ENCODE data around the gene PISD.
"Not testable (repeated sequence)": the region's sequence is repeated elsewhere in the genome, so short reads cannot be mapped to it uniquely, and the experiment has no call there.

The PISD gene

DNA sequence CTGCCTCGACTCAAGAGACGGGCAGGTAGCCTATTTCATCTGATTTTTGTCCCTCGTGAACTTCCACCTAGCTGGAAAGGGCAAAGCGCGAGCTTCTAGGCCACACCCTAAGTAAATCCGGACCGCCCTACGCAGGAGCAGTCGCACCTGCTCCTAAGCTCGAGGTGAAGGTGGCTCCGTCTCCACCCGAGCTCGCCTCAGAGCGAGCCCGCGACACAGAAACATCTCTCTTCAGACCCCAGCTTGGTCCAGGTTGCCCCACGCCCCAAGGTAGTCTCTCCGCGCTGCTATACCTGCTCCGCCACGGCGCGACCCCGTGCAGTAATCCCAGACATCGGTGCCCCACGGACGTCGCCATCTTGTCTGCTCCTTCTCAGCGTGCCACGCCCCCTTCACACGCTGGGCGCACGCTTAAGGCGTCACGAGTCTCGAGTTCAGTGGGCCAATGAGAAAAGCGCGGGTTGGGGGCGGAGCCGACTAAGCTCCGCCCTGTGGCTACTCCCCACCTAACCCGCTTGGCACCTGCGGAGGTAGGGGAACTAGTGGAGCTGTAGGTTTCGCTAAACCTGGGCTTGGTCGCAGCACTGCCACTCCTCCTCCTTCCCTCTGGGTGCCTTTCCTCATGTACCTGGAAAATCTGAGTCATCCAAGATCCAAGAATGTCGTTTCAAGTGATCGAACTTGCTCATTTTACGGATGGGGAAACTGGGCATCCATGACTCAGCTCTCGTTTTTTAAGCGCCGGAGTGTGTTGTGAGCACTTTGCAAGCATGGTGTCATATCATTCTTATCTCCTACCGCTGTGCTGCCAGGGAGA lies at the start of gene PISD:
Gene PISD, minus strand, starts transcription at position 365 of the 817 bp plus-strand sequence. Its CDS starts 7 bp downstream, at position 358.
- DNase-seq: peak; percentile 95

DNA sequence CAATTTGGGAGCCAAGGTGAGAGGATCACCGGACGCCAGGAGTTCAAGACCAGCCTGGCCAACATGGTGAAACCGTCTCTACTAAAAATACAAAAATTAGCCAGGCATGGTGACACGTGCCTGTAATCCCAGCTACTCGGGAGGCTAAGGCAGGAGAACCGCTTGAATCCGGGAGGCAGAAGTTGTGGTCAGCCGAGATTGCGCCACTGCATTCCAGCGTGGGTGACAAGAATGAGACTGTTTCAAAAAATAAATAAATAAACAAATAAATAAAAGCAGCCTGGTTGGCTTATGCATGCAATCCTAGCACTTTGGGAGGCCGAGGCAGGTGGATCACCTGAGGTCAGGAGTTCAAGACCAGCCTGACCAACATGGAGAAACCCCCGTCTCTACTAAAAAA lies 49.2 kb upstream of the PISD start:
- not testable (repeated sequence) for DNase-seq

DNA sequence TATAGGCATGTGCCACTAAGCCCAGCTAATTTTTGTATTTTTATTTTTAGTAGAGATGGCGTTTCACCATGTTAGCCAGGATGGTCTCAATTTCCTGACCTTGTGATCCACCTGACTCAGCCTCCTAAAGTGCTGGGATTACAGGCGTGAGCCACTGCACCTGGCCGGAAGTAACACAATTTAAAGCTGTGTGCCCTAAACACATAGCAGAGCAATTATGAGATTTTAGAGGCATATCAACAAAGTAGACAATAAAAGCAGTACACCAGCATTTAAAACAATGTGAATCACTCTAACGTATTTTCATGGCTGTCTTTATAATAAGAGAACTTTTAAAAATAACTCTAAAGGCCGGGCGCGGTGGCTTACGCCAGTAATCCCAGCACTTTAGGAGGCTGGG lies 45.5 kb upstream of the PISD start:
- DNase-seq: no peak

DNA sequence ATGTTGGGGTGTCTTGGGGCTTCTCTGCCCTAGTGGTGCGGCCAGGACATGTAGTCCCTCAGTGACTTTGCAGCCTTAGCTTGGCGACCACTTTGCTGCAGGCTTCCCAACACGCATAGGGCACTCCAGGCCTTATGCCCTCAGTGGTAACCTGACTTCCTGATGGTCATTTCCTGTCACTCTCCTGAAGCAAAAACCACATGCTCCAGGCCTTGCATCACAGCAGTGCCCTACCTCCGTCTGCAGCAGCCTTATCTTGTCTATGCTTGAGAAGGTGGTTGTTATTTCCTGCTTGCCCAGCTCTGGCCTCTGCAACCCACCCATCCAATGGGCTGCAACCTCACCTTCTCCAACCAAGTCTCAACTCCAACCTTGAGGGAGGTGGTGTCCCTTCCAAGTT lies 33.4 kb upstream of the PISD start:
- no peak for DNase-seq

DNA sequence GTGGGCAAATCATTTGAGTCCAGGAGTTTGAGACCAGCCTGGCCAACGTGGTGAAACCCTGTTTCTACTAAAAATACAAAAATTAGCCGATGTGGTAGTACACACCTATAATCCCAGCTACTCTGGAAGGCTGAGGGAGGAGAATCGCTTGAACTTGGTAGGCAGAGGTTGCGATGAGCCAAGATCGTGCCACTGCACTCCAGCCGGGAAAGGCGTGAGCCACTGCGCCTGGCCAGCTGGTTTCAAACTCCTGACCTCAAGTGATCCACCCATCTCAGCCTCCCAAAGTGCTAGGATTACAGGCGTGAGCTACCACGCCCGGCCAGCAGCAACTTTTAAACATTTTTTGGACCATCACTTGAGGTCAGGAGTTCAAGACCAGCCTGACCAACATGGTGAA lies 32.0 kb upstream of the PISD start:
- not testable (repeated sequence) for DNase-seq

DNA sequence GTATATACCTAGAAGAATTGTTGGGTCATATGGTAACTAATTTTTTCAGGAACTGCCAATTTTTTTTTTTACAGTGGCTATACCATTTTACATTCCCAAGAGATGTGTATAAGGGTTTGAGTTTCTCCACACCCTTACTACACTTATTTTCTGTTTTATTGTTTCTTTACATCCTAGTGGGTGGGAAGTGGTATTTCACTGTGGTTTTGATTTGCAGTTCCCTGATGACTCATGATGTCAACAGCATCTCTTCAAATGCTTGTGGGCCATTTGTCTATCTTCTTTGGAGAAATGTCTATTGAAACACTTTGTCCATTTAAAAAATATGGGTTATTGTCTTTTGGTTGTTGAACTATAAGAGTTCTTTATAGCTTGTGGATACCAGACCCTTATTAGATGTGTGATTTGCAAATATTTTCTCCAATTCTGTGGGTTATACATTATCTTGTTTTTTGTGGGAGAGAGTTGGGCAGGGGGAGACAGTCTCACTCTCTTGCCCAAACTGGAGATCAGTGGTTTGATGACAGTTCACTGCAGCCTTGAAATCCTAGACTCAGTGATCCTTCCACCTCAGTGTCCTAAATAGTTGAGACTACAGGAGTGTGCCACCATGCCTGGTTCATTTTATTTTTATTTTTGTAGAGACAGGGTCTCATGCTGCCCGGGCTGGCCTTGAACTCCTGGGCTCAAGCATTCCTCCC lies 30.3 kb upstream of the PISD start:
- no peak for DNase-seq

DNA sequence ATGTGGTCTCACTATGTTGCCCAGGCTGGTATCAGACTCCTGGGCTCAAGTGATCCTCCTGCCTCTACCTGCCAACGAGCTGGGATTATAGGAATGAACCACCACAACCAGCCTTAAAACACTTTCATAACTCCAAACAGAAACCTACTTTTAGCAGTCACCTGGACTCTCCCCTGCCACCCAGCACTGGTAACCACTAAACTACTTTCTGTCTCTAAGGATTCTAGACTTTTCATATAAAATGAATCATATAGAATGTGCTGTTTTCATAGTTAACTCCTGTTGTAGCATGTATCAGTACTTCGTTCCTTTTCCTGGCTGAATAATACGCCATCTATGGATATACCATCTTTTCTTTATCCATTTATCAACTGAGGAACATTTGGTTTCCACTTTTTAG lies 29.4 kb upstream of the PISD start:
- DNase-seq: no peak

DNA sequence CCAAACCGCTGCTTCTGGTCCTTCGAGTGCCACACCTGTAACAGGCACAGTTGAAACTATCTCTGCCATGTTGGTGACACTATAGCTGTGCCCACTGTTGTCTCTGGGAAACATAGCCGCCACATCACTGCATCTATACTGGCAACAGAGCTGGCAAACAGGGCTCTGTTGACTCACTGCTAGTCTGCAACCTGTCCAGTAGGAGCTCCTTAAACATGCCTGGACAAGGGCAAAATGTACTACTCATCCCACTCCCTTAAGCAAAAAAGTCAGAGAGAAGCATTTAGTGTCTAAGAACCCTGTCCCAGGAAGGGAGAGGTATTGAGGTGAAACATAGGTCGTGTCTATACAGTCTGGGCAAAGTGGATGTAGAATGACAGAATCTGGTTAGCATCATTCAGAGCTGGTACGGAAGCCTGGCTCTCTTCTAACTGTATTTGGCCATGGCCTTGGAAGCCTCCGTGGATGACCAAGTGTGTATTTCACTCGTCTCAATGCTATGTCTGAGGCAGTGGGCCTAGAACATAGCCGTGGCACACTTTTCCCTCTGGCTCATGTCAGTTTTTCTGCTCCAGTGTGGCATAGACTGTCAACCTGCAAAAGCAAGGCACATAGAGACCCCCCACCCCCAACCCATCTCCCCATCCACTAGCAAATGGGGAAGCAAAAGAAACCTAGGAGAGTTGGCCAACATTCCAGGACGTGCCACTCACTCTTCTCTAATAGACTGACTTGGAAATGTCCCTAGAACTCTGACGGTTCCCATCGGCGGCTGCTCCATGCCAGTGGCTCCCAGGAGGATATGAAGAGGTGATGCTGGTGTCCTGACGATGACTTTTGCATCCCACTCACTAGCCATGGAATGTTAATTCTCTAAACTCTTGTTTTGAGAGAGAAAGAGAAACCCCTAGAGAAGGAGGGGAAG lies 21.4 kb upstream of the PISD start:
- no peak for DNase-seq

DNA sequence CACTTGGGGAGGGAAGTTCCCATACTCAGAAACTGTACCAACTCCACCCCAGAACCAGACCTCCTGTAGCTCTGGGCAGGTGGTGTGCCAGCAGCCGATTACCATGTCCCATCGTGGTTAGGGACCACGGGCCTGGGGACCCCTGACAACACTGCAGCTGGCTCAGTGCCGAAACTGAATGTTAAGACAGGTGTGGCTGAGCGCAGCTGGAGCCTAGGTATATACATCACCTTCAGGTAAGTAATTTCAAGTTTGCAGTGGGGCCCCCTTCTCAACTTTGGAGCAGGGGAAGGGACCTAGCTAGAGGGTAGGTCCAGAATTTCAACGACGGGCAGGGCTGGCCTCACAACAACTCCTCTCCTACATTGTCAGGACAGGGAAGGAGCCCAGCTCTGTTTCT lies 20.7 kb upstream of the PISD start:
- DNase-seq: no peak

DNA sequence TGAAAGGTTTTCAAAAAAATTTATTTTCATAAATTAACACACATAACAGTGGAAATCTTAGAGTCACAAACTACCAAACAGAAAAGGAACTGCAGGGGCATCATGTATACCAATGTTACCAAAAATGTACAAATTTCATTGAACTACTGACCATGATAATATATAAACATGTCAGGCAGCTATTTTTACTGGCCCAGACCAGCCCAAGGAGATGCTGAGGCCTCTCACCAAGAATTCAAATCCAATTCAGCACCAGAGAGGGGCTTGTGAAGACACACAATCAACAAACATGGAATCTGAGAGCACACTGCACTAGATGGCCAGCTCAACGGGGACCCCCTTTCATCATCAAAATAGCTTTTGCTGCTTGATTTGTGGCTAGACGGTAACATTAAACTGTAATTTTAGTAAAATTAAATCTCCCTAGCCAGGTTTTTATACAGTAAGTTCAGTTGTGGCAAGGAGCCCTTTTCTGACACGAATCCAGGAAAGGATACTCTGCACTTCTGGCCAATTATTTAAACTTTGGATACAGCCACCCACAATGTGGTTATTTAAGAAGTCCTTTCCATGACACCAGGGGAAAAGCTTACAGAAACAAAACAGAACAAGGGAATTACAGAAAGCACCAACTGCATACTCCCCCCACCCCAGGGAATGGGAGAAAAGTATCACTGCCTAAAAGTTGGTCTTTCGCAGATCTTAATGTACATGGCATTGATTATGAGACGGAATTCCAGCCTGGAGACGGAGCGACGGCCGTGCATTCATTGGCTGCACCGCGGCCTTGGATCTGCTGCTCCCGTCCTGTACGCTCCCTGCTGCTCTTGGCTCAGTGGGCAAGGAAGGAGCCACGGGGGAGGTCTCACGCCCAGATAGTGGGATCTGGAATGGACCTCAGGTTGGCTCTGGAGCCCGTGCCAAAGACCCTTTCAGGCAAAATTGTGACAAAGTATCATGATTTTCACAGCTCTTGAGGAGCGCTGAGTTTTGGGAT lies 19.6 kb upstream of the PISD start:
- DNase-seq: no peak

DNA sequence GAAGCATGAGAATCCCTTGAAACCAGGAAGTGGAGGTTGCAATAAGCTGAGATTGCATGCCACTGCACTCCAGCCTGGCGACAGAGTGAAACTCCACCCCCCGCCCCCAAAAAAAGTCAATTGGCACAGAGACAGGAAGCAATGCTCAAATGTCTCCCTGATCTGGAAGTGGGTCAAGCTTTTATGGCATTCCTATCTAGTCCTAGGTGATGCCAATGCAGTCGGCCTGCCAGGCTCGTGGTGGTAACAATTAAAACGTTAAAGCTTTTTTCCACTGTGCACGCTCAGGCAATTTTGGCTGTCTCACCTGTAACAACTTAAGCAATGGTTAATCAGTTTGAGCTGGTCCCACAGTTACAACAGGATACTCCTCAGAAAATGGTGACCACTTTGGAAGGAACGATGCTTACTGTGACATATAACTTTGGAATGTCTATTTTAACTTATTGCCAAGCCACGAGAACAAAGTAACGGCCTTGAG lies 18.9 kb upstream of the PISD start:
- DNase-seq: no peak

DNA sequence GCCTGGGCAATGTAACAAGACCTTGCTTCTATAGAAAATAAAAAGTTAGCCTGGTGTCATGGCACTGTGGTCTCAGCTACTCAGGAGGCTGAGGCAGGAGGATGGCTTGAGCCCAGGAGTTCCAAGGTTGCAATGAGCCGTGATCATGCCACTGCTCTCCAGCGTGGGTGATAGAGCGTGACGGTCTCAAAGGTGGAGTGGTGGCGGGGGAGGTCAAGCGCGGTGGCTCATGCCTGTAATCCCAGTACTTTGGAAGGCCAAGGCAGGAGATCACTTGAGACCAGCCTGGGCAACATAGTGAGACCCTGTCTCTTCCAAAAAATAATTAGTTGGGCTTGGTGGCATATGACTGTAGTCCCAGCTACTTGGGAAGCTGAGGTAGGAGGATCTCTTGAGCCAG lies 16.7 kb upstream of the PISD start:
- DNase-seq: no peak

DNA sequence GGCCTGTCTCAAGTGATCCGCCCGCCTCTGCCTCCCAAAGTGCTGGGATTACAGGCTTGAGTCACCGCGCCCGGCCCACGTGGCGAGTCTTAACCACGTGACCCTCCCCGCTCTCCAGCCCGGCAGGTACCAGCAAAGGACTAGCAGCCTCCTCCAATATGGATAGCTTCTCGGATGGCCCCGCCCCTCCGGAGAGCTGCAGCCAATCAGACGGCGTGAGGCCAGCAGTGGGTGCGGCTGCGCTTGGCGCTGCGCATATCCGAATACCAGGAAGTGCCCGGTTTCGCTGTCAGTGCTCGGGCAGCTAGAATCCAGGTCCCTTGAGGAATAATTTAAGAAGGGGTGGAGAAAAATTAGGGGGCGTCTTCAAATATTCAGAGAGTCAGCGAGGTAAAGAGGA lies 14.7 kb upstream of the PISD start:
- no peak for DNase-seq

DNA sequence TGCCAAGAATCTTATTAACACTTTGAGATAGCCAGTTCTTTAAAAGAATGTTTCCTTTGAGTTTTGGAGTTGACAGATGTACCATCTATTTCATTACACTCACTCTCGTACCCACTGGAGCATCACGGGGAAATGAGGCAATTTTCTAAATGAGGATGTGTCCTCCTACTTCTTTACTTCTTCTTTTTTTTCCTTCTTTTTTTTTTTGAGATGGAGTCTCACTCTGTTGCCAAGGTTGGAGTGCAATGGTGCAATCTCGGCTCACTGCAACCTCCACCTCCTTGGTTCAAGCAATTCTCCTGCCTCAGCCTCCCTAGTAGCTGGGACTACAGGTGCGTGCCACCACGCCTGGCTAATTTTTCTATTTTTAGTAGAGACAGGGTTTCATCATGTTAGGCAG lies 12.2 kb upstream of the PISD start:
- DNase-seq: not testable (repeated sequence)

DNA sequence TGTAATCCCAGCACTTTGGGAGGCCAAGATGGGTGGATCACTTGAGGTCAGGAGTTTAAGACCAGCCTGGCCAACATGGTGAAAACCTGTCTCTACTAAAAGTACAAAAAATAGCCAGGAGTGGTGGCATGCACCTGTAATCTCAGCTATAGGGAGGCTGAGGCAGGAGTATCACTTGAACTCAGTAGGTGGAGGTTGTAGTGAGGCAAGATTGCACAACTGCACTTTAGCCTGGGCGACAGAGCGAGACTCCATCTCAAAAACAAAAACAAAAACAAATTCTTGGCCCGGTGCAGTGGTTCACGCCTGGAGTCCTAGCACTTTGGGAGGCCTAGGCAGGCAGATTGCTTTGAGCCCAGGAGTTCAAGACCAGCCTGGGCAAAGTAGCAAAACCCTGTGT lies 6.8 kb upstream of the PISD start:
- not testable (repeated sequence) for DNase-seq

DNA sequence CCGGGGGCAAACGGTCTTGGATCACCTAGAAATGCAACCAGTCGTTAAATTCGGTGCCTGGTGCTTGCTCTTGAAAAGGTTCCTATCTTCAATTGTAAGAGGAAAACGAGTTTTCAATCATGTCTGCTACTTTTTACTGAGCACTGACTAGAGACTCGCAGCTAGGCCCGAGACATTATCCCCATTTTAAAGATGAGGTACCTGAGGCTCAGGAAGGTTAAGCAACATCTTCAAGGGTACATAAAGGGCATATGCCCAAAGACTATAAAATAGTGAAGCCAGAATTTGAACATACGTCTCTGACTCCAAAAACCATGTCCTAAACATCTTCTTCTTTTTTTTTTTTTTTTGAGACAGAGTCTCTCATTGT lies 638 bp upstream of the PISD start:
- DNase-seq: no peak

DNA sequence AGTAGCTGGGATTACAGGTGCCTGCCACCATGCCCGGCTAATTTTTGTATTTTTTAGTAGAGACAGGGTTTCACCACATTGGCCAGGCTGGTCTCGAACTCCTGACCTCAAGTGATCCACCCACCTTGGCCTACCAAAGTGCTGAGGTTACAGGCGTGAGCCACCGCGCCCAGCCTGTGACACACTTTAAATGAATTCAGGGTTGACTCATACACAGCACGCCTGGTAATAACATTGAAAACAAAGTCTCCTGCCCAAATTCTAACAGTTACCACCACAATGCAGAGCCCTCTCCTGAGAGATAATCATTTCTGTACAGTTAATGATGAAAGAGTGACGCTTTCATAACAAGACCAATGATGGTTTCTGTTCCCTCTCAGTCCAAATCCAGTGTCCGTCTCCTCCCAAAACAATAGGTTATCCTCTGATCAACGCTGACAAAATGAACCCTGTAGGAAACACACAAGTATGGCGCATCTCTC lies 1.1 kb downstream of the PISD start:
- DNase-seq: not testable (repeated sequence)

DNA sequence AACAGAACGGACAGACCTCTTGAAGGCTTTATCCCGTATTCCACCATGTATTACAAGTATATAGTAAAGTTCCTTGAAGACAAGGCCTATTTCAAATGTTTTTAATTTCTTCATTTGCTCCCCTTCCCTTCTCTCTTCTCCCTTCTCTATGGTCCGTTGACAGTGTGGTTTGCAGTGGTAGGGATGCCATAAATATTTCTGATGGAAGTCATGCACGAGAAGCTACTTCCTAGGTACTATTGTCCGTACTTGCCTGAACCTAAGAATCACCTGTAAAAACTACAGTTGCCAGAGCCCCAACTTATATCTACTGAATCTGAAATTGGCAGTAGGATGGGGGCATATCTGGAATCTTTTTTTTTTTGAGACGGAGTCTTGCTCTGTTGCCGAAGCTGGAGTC lies 2.8 kb downstream of the PISD start:
- no peak for DNase-seq

DNA sequence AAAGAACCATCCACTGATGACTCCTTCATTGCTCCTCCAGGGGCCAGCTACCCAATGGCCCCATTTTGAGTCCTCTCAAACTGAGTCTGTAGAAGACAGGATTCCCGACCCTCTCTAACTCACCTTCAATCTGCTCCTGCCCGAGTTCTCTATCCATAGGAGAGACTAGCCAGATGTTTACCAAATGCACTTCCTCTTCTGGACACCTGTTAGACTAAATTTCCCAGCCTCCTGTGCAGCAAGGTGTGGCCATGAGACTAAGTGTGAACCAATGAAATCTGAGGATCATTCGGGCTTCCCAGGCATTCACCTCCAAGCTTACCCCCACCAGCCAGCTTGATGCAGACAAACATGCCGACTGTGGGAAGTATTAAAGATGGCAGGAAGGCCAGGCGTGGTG lies 7.6 kb downstream of the PISD start:
- DNase-seq: no peak

DNA sequence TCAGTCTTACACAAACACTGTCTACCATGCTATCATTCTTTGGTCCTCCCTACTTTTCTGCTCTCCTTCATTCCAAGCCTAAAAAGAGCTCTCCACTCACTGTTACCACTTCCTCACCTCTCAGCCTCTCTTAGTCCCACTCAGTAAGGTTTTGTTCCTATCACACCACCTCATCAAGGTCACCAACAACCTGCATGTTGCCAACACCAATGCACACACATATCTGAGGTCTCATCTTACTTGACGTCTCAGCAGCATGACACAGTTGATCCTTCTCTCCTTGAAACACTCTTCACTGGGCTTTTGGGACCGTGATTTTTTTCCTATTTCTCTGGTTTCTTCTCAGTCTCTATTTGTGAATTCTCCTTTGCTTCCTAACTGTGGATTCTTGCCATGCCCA lies 8.1 kb downstream of the PISD start:
- DNase-seq: no peak

DNA sequence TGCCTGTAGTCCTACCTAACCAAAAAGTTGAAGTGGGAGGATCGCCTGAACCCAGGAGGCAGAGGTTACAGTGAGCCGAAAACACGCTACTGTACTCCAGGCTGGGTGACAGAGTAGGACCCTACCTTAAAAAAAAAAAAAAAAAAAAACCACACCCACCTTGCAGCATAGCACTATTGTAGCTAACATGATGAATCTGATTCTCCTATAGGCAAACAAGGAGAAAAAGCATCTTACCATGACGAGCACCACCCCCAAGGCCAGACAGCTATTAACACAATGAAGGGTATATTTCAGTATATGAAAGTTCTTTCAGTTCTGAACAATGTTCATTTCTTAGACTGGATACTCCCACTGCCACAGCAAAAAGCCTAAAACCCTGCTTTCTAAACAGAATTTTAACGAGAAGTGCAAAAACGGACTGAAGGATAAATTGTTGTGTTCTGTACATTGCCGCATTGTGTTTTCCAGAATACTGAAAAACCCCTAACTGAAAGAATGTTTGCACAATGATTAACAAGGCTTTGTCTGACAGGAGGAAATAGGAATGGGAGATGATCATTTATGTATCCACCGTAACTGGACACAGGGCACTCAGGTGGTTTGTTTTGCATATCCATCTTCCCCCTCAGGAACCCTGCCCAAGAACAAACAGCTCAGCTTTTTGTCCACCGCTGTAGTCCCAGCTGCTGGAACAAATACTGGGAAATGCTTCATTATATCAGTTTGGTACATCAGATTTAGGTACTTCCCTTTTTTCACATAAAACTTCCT lies 8.9 kb downstream of the PISD start:
- peak; percentile 3 for DNase-seq

All from NCI-H1092 treated with DMSO at 0.1 percent for 48 hours (cell line).